T-cell (primary cell): ENCODE data around the gene PARS2. TPM values are rescaled to one million over a fixed set of nuclear protein-coding genes. Genes with fewer than 3 reads are reported as not detected.

Source experiments
- ATAC-seq, 4 experiments: fragments of 200-7000 bp in 3 of 4; fragments of 150-1000 bp in 1 of 4; cut with Tn5 transposase; replicated peaks in 1 of 4; 1 replicate in 3 of 4; 2 replicates in 1 of 4; pipeline ENCODE4 v1.10.0; 2021; ENCODE audit warnings: moderate library complexity in 3 of 4, mild to moderate bottlenecking in 2 of 4, moderate number of reproducible peaks in 1 of 4
- CTCF ChIA-PET, 2 donors: fragments of 300-600 bp; sonication (Branson Sonifier 250); formaldehyde crosslinking; loops; one replicate each; lab custom pipeline; 2022; ENCODE audit warnings: antibody characterized with exemption in 2 of 2; lab: Charles Lee
- POLR2A ChIA-PET, 2 donors: fragments of 300-600 bp; sonication (Branson Sonifier 250); formaldehyde crosslinking; loops; one replicate each; lab custom pipeline; 2022; ENCODE audit warnings: antibody characterized with exemption in 2 of 2; lab: Charles Lee
- DNase-seq, 35 experiments: peaks; one replicate each; pipeline versions ENCODE4 v3.0.0 to v3.0.0-alpha.2; 2013 to 2023
- H3K27ac ChIP-seq: one replicate; pipeline ENCODE4 v1.5.1; 2013; ENCODE audit warnings: low read length
- H3K27me3 ChIP-seq, 2 experiments: replicated peaks in 1 of 2; 1 replicate in 1 of 2; 2 replicates in 1 of 2; pipeline versions ENCODE4 v1.6.1 to v1.7.0; 2013; ENCODE audit warnings: low read length in 1 of 2, mixed read lengths in 1 of 2; ENCODE audit not compliant: control insufficient read depth in 2 of 2, insufficient read depth in 2 of 2; ENCODE audit errors: extremely low read depth in 1 of 2
- H3K36me3 ChIP-seq, 2 donors: 1 replicate in 1 of 2; 2 replicates in 1 of 2; pipeline versions ENCODE4 v1.6.1 to v1.7.0; 2013; ENCODE audit warnings: low read length in 1 of 2; ENCODE audit not compliant: control insufficient read depth in 2 of 2, insufficient read depth in 1 of 2; ENCODE audit errors: extremely low read depth in 1 of 2
- H3K4me1 ChIP-seq, 2 experiments: 1 replicate in 1 of 2; 2 replicates in 1 of 2; pipeline versions ENCODE4 v1.6.1 to v1.7.0; 2013; ENCODE audit warnings: low read length in 2 of 2, mixed read lengths in 1 of 2; ENCODE audit not compliant: insufficient read depth in 2 of 2, control insufficient read depth in 1 of 2; ENCODE audit errors: extremely low read depth in 1 of 2
- H3K4me3 ChIP-seq, 2 donors: 1 replicate in 1 of 2; 2 replicates in 1 of 2; pipeline versions ENCODE4 v1.5.1 to v1.7.0; 2013; ENCODE audit warnings: mild to moderate bottlenecking in 2 of 2, low read length in 1 of 2, moderate library complexity in 1 of 2; ENCODE audit not compliant: control insufficient read depth in 1 of 2; ENCODE audit errors: extremely low read depth in 1 of 2
- H3K9me3 ChIP-seq: 2 replicates; pipeline ENCODE4 v1.7.0; 2013
- H3K27ac Mint-ChIP-seq, 2 donors: one replicate each; pipeline ENCODE4 v1.8.0; 2020 to 2021; ENCODE audit warnings: mild to moderate bottlenecking in 2 of 2, mixed read lengths in 2 of 2
- H3K27me3 Mint-ChIP-seq, 2 donors: one replicate each; pipeline ENCODE4 v1.8.0; 2021 to 2022; ENCODE audit warnings: mixed read lengths in 2 of 2
- H3K36me3 Mint-ChIP-seq: one replicate; pipeline ENCODE4 v1.8.0; 2021; ENCODE audit warnings: mixed read lengths
- H3K4me1 Mint-ChIP-seq, 3 donors: one replicate each; pipeline ENCODE4 v1.8.0; 2020 to 2022; ENCODE audit warnings: mixed read lengths in 3 of 3, mild to moderate bottlenecking in 1 of 3
- H3K4me3 Mint-ChIP-seq, 3 donors: one replicate each; pipeline ENCODE4 v1.8.0; 2020 to 2022; ENCODE audit warnings: mild to moderate bottlenecking in 3 of 3, mixed read lengths in 3 of 3, moderate library complexity in 3 of 3
- H3K9me3 Mint-ChIP-seq, 3 donors: one replicate each; pipeline ENCODE4 v1.8.0; 2020 to 2022; ENCODE audit warnings: mixed read lengths in 3 of 3
- WGBS: methylation state at CpG from one replicate; pipeline ENCODE4 v1.1.5; 2013; ENCODE audit warnings: missing lambda C conversion rate; ENCODE audit not compliant: insufficient coverage; 5-methylcytosine and 5-hydroxymethylcytosine counted together
- total RNA-seq, 35 experiments: library from RNA in 6 of 35; stranded (reverse) in 6 of 35; fragments of 120-200 nt in 1 of 35; gene quantifications; one replicate each; pipeline versions ENCODE4 v1.2.1 to v1.2.4 and lab custom pipeline; 2013 to 2026

Gene PARS2
- total RNA-seq, 5 donors from 2014 or later (not counting 1 experiment from before 2014, with no cell fraction given), result 0.68 to 6.6 (median 6.0) TPM

GRCh38 chr1:54811066-54811465 lies 46.7 kb upstream of the PARS2 start:
- ATAC-seq (no peak), DNase-seq (peak in 2 of 35 experiments; percentile 4 to 11)
- Mint-ChIP-seq H3K4me1 (peaks cover 0 to 18% (median 2%) of the 10 kb centered on the region in 3 donors), H3K9me3 (no peaks in the 10 kb centered on the region), H3K27ac (no peak overlapping the region), H3K27me3 (no peaks in the 10 kb centered on the region), H3K36me3 (no peaks in the 10 kb centered on the region), H3K4me3 (no peak overlapping the region)
- Histone ChIP-seq H3K9me3 (no peaks in the 10 kb centered on the region), H3K4me1 (peaks cover 0 to 38% of the 10 kb centered on the region in 2 experiments), H3K4me3 (no peak overlapping the region), H3K27me3 (peaks cover 0 to 6% of the 10 kb centered on the region in 2 experiments), H3K27ac (no peak overlapping the region), H3K36me3 (no peaks in the 10 kb centered on the region)
- CTCF ChIA-PET, result no interaction called here
- 98% methylated on average over 4 of the region's 5 CpGs for WGBS
- POLR2A ChIA-PET, result no interaction called here

GRCh38 chr1:54810153-54810942 lies 46.0 kb upstream of the PARS2 start:
- POLR2A ChIA-PET, result no interaction called here
- Mint-ChIP-seq H3K9me3 (no peaks in the 10 kb centered on the region), H3K36me3 (no peaks in the 10 kb centered on the region), H3K4me3 (no peak overlapping the region), H3K27me3 (no peaks in the 10 kb centered on the region), H3K4me1 (peaks cover 0 to 21% (median 2%) of the 10 kb centered on the region in 3 donors), H3K27ac (no peak overlapping the region)
- CTCF ChIA-PET, result interaction anchor here (0.5 to 1.2 kb wide), 6 partner anchors 10 to 949 kb away, joined by 3 to 6 read pairs (median 4); no protein-coding TSS in a partner anchor
- peak in 33 of 35 experiments; percentile 13 to 77 (median 57) for DNase-seq
- peak; percentile 75 to 91 (median 88) for ATAC-seq
- Histone ChIP-seq H3K9me3 (no peaks in the 10 kb centered on the region), H3K27ac (no peak overlapping the region), H3K36me3 (no peaks in the 10 kb centered on the region), H3K27me3 (peaks cover 0 to 6% of the 10 kb centered on the region in 2 experiments), H3K4me1 (peaks cover 0 to 43% of the 10 kb centered on the region in 2 experiments), H3K4me3 (no peak overlapping the region)
- WGBS, result 26% methylated on average over 11 of the region's 13 CpGs

GRCh38 chr1:54809496-54810074 lies 45.3 kb upstream of the PARS2 start:
- Histone ChIP-seq H3K4me3 (no peak overlapping the region), H3K36me3 (no peaks in the 10 kb centered on the region), H3K27ac (no peak overlapping the region), H3K4me1 (peaks cover 0 to 50% of the 10 kb centered on the region in 2 experiments), H3K27me3 (peaks cover 0 to 6% of the 10 kb centered on the region in 2 experiments), H3K9me3 (no peaks in the 10 kb centered on the region)
- no peaks in the 10 kb centered on the region for H3K27me3 Mint-ChIP-seq
- DNase-seq, result peak in 1 of 35 experiments; percentile 22
- no peak for ATAC-seq
- H3K36me3 Mint-ChIP-seq, result no peaks in the 10 kb centered on the region
- H3K4me3 Mint-ChIP-seq, result no peak overlapping the region
- ChIA-PET POLR2A (no interaction called here), CTCF (interaction anchor here (0.5 to 1.2 kb wide), 6 partner anchors 10 to 949 kb away, joined by 3 to 6 read pairs (median 4); no protein-coding TSS in a partner anchor)
- no peak overlapping the region for H3K27ac Mint-ChIP-seq
- H3K4me1 Mint-ChIP-seq, result peaks cover 0 to 29% (median 7%) of the 10 kb centered on the region in 3 donors
- WGBS, result 44% methylated on average over 2 of the region's 3 CpGs
- no peaks in the 10 kb centered on the region for H3K9me3 Mint-ChIP-seq

- Mint-ChIP-seq H3K36me3 (no peaks in the 10 kb centered on the region), H3K4me1 (peaks cover 0 to 38% (median 14%) of the 10 kb centered on the region in 3 donors), H3K9me3 (no peaks in the 10 kb centered on the region), H3K4me3 (peak overlapping the region in 1 of 3 donors; percentile 19), H3K27me3 (no peaks in the 10 kb centered on the region), H3K27ac (no peak overlapping the region)
- WGBS, result 86% methylated on average over 2 of the region's 12 CpGs
- Histone ChIP-seq H3K9me3 (no peaks in the 10 kb centered on the region), H3K36me3 (no peaks in the 10 kb centered on the region), H3K4me3 (peak overlapping the region in 1 of 2 donors; percentile 8), H3K4me1 (peaks cover 0 to 60% of the 10 kb centered on the region in 2 experiments), H3K27ac (peak overlapping the region; percentile 59), H3K27me3 (peaks cover 0 to 6% of the 10 kb centered on the region in 2 experiments)
- ChIA-PET POLR2A (no interaction called here), CTCF (no interaction called here)
- ATAC-seq (no peak), DNase-seq (peak in 1 of 35 experiments; percentile 15)
Measured at GRCh38 chr1:54808443-54809207, 44.3 kb upstream of the PARS2 start.

GRCh38 chr1:54807756-54808155 lies 43.4 kb upstream of the PARS2 start:
- WGBS, result 80% methylated on average over 3 of the region's 7 CpGs
- no peaks in the 10 kb centered on the region for H3K36me3 Mint-ChIP-seq
- peak overlapping the region in 1 of 2 donors; percentile 8 for H3K4me3 ChIP-seq
- no peak for ATAC-seq
- no peaks in the 10 kb centered on the region for H3K9me3 ChIP-seq
- H3K27ac Mint-ChIP-seq, result peak overlapping the region; percentile 55 to 77
- H3K4me3 Mint-ChIP-seq, result peak overlapping the region in 1 of 3 donors; percentile 19
- H3K4me1 Mint-ChIP-seq, result peaks cover 0 to 43% (median 17%) of the 10 kb centered on the region in 3 donors
- DNase-seq, result peak in 1 of 35 experiments; percentile 17
- H3K27ac ChIP-seq, result peak overlapping the region; percentile 59
- peaks cover 0 to 6% of the 10 kb centered on the region in 2 experiments for H3K27me3 ChIP-seq
- POLR2A ChIA-PET, result no interaction called here
- CTCF ChIA-PET, result interaction anchor here in 1 of 2 donors (0.6 kb wide), 1 partner anchor 724 kb away, joined by 3 read pairs; no protein-coding TSS in a partner anchor
- no peaks in the 10 kb centered on the region for H3K9me3 Mint-ChIP-seq
- H3K4me1 ChIP-seq, result peaks cover 0 to 59% of the 10 kb centered on the region in 2 experiments
- H3K27me3 Mint-ChIP-seq, result no peaks in the 10 kb centered on the region
- no peaks in the 10 kb centered on the region for H3K36me3 ChIP-seq
